PC-9 (cell line): ENCODE data around the gene KRT1. TPM values are rescaled to one million over a fixed set of nuclear protein-coding genes. Genes with fewer than 3 reads are reported as not detected.

Experiments used
- BruUV-seq: library from RNA; stranded (reverse); fragments of 400-500 nt; replicated peaks from 2 replicates; lab custom pipeline; 2021; lab: Mats Ljungman, UMichigan
- CTCF ChIA-PET: fragments of 300-600 bp; sonication (Branson Sonifier 250); formaldehyde crosslinking; loops from one replicate; lab custom pipeline; 2022; ENCODE audit warnings: antibody characterized with exemption; lab: Charles Lee
- POLR2A ChIA-PET: fragments of 300-600 bp; sonication (Branson Sonifier 250); formaldehyde crosslinking; loops from one replicate; lab custom pipeline; 2022; ENCODE audit warnings: antibody characterized with exemption; ENCODE audit not compliant: unreplicated experiment; lab: Charles Lee
- DNase-seq, 2 experiments: peaks; one replicate each; pipeline versions ENCODE4 v3.0.0 to v3.0.0-alpha.2; 2015 to 2022; ENCODE audit warnings: mixed read lengths in 1 of 2
- H2AFZ ChIP-seq: fragments of 200-600 bp; sonication (generic); 2 replicates; pipeline ENCODE4 v1.8.1; 2017; ENCODE audit warnings: antibody characterized with exemption
- H3F3A ChIP-seq: fragments of 200-600 bp; sonication (generic); 2 replicates; pipeline ENCODE4 v1.8.1; 2017; ENCODE audit warnings: antibody characterized with exemption, mild to moderate bottlenecking, low read depth; ENCODE audit not compliant: insufficient read depth
- H3K27ac ChIP-seq: fragments of 200-600 bp; sonication (generic); 2 replicates; pipeline ENCODE4 v1.6.1; 2016; ENCODE audit warnings: mixed run types
- H3K27me3 ChIP-seq: fragments of 200-600 bp; sonication (generic); 2 replicates; pipeline ENCODE4 v1.6.1; 2016; ENCODE audit warnings: low read depth, mixed run types; ENCODE audit not compliant: insufficient read depth
- H3K36me3 ChIP-seq: fragments of 200-600 bp; sonication (generic); 2 replicates; pipeline ENCODE4 v1.6.1; 2016; ENCODE audit warnings: low read depth, mixed run types
- H3K4me1 ChIP-seq: fragments of 200-600 bp; sonication (generic); replicated peaks from 2 replicates; pipeline ENCODE4 v1.6.1; 2016; ENCODE audit warnings: mixed run types; ENCODE audit not compliant: insufficient read depth
- H3K4me2 ChIP-seq: fragments of 200-600 bp; sonication (generic); 2 replicates; pipeline ENCODE4 v1.6.1; 2017; ENCODE audit warnings: mixed run types
- H3K4me3 ChIP-seq: fragments of 200-600 bp; sonication (generic); 2 replicates; pipeline ENCODE4 v1.6.1; 2016; ENCODE audit warnings: mixed run types
- H3K79me2 ChIP-seq: fragments of 200-600 bp; sonication (generic); 2 replicates; pipeline ENCODE4 v1.6.1; 2017; ENCODE audit warnings: low read depth, mixed run types
- H3K9me2 ChIP-seq: fragments of 200-600 bp; sonication (generic); 2 replicates; pipeline ENCODE4 v1.8.1; 2017; ENCODE audit warnings: mild to moderate bottlenecking; ENCODE audit not compliant: insufficient read depth
- H3K9me3 ChIP-seq: fragments of 200-600 bp; sonication (generic); 2 replicates; pipeline ENCODE4 v1.8.1; 2016; ENCODE audit warnings: low read depth; ENCODE audit not compliant: insufficient read depth
- H4K20me1 ChIP-seq: fragments of 200-600 bp; sonication (generic); 2 replicates; pipeline ENCODE4 v1.8.1; 2017; ENCODE audit not compliant: insufficient read depth
- EZH2 ChIP-seq: fragments of 200-600 bp; sonication (generic); IDR thresholded peaks from 2 replicates; pipeline ENCODE4 v1.8.0; 2017; ENCODE audit warnings: antibody characterized with exemption, low read depth
- intact Hi-C: fragments of 100-400 bp; cut with micrococcal nuclease; formaldehyde crosslinking; loops from one replicate; pipeline ENCODE4 v1.10.0; 2022; ENCODE audit not compliant: unreplicated experiment
- total RNA-seq: library from RNA; stranded (reverse); gene quantifications from 2 replicates; pipeline ENCODE4 v1.2.3, GENCODE V29; 2021
- TF ChIP-seq, protein P1 (sequence below): fragments of 200-600 bp; sonication (generic); conservative IDR thresholded peaks from 2 replicates; pipeline ENCODE4 v1.6.1; 2017; ENCODE audit warnings: mixed run types, antibody characterized with exemption, mild to moderate bottlenecking, moderate library complexity

The KRT1 gene
- total RNA-seq, 1 experiment from 2014 or later: not detected

GRCh38 chr12:52696588-52696987 is 16.4 kb upstream of the KRT1 start:
- no peak for DNase-seq
- H3K4me1 ChIP-seq: no peaks in the 10 kb centered on the region
- no peak overlapping the region for H3K27ac ChIP-seq
- no peaks in the 10 kb centered on the region for H3K27me3 ChIP-seq
- H3K4me2 ChIP-seq: no peak overlapping the region
- TF ChIP-seq, protein P1, sequence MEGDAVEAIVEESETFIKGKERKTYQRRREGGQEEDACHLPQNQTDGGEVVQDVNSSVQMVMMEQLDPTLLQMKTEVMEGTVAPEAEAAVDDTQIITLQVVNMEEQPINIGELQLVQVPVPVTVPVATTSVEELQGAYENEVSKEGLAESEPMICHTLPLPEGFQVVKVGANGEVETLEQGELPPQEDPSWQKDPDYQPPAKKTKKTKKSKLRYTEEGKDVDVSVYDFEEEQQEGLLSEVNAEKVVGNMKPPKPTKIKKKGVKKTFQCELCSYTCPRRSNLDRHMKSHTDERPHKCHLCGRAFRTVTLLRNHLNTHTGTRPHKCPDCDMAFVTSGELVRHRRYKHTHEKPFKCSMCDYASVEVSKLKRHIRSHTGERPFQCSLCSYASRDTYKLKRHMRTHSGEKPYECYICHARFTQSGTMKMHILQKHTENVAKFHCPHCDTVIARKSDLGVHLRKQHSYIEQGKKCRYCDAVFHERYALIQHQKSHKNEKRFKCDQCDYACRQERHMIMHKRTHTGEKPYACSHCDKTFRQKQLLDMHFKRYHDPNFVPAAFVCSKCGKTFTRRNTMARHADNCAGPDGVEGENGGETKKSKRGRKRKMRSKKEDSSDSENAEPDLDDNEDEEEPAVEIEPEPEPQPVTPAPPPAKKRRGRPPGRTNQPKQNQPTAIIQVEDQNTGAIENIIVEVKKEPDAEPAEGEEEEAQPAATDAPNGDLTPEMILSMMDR: no peak
- no peak for TF ChIP-seq EZH2
- POLR2A ChIA-PET: no interaction called here
- H3K79me2 ChIP-seq: no peaks in the 10 kb centered on the region
- H3K9me2 ChIP-seq: no peaks in the 10 kb centered on the region
- no peaks in the 10 kb centered on the region for H4K20me1 ChIP-seq
- no peaks in the 10 kb centered on the region for H3F3A ChIP-seq
- no peaks in the 10 kb centered on the region for H3K9me3 ChIP-seq
- H3K36me3 ChIP-seq: no peaks in the 10 kb centered on the region
- intact Hi-C loops: no loop called here
- BruUV-seq: no TSS peak
- no peak overlapping the region for H2AFZ ChIP-seq
- no peak overlapping the region for H3K4me3 ChIP-seq
- CTCF ChIA-PET: no interaction called here

- ChIA-PET CTCF (no interaction called here), POLR2A (no interaction called here)
- Histone ChIP-seq H3K27me3 (no peaks in the 10 kb centered on the region), H2AFZ (no peak overlapping the region), H3K79me2 (no peaks in the 10 kb centered on the region), H3K9me3 (no peaks in the 10 kb centered on the region), H3K36me3 (no peaks in the 10 kb centered on the region), H4K20me1 (no peaks in the 10 kb centered on the region), H3K27ac (no peak overlapping the region), H3K4me1 (peaks cover 2% of the 10 kb centered on the region), H3K9me2 (no peaks in the 10 kb centered on the region), H3K4me2 (no peak overlapping the region), H3F3A (no peaks in the 10 kb centered on the region), H3K4me3 (no peak overlapping the region)
- DNase-seq: no peak
- intact Hi-C loops: no loop called here
- BruUV-seq: no TSS peak
- TF ChIP-seq EZH2: no peak
- TF ChIP-seq, protein P1: no peak
These were observed 14.8 kb upstream of the KRT1 start for GRCh38 chr12:52695039-52695438.

DNA sequence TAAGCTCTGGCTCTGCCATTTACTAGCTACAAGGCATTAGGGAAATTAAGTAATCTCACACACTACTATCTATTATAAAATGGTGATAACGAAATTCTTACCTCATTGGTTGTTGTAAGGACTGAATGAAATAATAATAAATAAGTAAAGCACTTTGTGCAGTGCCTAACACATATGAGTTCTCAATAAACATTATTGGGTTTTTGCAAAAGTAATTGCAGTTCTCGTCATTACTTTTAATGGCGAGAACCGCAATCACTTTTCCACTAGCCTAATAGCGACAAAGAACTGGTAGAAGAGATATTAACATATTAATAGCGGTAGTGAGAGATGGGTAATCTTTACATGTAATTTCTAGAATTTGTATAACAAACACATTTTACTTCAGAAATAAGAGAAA is 13.9 kb upstream of the KRT1 start:
- Histone ChIP-seq H3K79me2 (no peaks in the 10 kb centered on the region), H3K27ac (no peak overlapping the region), H3F3A (no peaks in the 10 kb centered on the region), H4K20me1 (no peaks in the 10 kb centered on the region), H3K36me3 (no peaks in the 10 kb centered on the region), H3K4me3 (no peak overlapping the region), H3K4me2 (no peak overlapping the region), H3K9me3 (no peaks in the 10 kb centered on the region), H3K4me1 (peaks cover 5% of the 10 kb centered on the region), H3K27me3 (no peaks in the 10 kb centered on the region), H3K9me2 (no peaks in the 10 kb centered on the region), H2AFZ (no peak overlapping the region)
- BruUV-seq: no TSS peak
- CTCF ChIA-PET: no interaction called here
- TF ChIP-seq, protein P1: no peak
- TF ChIP-seq EZH2: no peak
- intact Hi-C loops: no loop called here
- POLR2A ChIA-PET: no interaction called here
- DNase-seq: no peak
